Measurements from ENCODE around the gene BNIP3. TPM values are rescaled to one million over a fixed set of nuclear protein-coding genes. Genes with fewer than 3 reads are reported as not detected.

BNIP3 gene
- total and polyA plus RNA-seq, 2 of the 8 experiments (the other 6 are each of a cell fraction or from before 2014, with no cell fraction given) = 25.8 to 58.9 TPM

GRCh38 chr10:131934769-131935168 lies 47.0 kb downstream of the BNIP3 start:
- no peak overlapping the region for H3K4ac ChIP-seq (replicated peaks; ENCODE audit: insufficient read length, low read depth, low read length)
- FAIRE-seq = no peak

More at GRCh38 chr10:131934769-131935168, 47.0 kb downstream of the BNIP3 start:
- Histone ChIP-seq H3K14ac (ENCODE audit: insufficient read length) (no peak overlapping the region), H3K56ac (replicated peaks; ENCODE audit: insufficient read length, low read depth, low read length) (no peak overlapping the region), H3K79me1 (ENCODE audit: low read depth, low read length) (peaks cover 32% of the 10 kb centered on the region), H3K9me3 (ENCODE audit: insufficient read depth in 2 of 2, low read depth in 1 of 2, low read length in 1 of 2) (no peaks in the 10 kb centered on the region; a peak in 1 of 4 replicates), H2BK15ac (ENCODE audit: low read length) (no peak overlapping the region), H3K79me2 (ENCODE audit: control insufficient read depth in 1 of 2, insufficient read depth in 2 of 2, low read length in 2 of 2) (peaks cover 5 to 59% of the 10 kb centered on the region in 2 experiments), H4K5ac (ENCODE audit: insufficient read length, low read depth, low read length) (no peak overlapping the region), H4K20me1 (replicated peaks in 1 of 2; ENCODE audit: control insufficient read depth in 1 of 2, insufficient read depth in 2 of 2, low read length in 2 of 2) (peaks cover 12 to 16% of the 10 kb centered on the region in 2 experiments), H3K23me2 (ENCODE audit: low read depth, low read length) (no peaks in the 10 kb centered on the region), H2BK120ac (replicated peaks; ENCODE audit: low read depth, low read length) (no peak overlapping the region), H4K8ac (ENCODE audit: extremely low read depth, insufficient read depth, low read length) (no peak overlapping the region), H2AK5ac (ENCODE audit: low read depth, low read length) (no peak overlapping the region), H4K91ac (replicated peaks; ENCODE audit: insufficient read length, low read length) (no peak overlapping the region), H2BK20ac (ENCODE audit: low read length) (no peak overlapping the region), H3K36me3 (ENCODE audit: control insufficient read depth in 2 of 4, insufficient read depth in 4 of 4, low read length in 3 of 4) (peaks cover 0 to 11% (median 8%) of the 10 kb centered on the region in 4 experiments; a peak in 5 of 8 replicates), H3K4me3 (ENCODE audit: extremely low read depth in 1 of 4, insufficient read depth in 2 of 4, low read depth in 3 of 4, low read length in 4 of 4) (no peak overlapping the region), H3K18ac (ENCODE audit: extremely low read depth, low read length) (no peak overlapping the region), H2BK12ac (ENCODE audit: low read depth, low read length) (no peak overlapping the region), H3K27me3 (replicated peaks in 1 of 4; ENCODE audit: control insufficient read depth in 3 of 4, extremely low read depth in 1 of 4, insufficient read depth in 3 of 4, low read length in 3 of 4) (no peaks in the 10 kb centered on the region), H2BK5ac (ENCODE audit: low read depth, low read length) (no peak overlapping the region), H3K4me2 (ENCODE audit: insufficient read depth in 1 of 2, low read depth in 2 of 2, low read length in 2 of 2) (no peak overlapping the region), H2AFZ (ENCODE audit: low read length) (no peak overlapping the region), H3K4me1 (replicated peaks in 1 of 4; ENCODE audit: control insufficient read depth in 3 of 4, insufficient read depth in 4 of 4, low read length in 3 of 4) (peaks cover 0 to 11% (median 2%) of the 10 kb centered on the region in 4 experiments; a peak in 4 of 7 replicates), H3K27ac (ENCODE audit: low read depth, low read length) (no peak overlapping the region), H3K23ac (ENCODE audit: insufficient read length) (no peak overlapping the region), H3K9ac (replicated peaks in 1 of 4; ENCODE audit: extremely low read depth in 1 of 4, low read depth in 3 of 4, low read length in 3 of 4) (no peak overlapping the region)
- 97% methylated on average over 8 of the region's 8 CpGs; no CpG with 5 or more reads in 1 of the 2 experiments for WGBS, 2 experiments (ENCODE audit: extremely low coverage in 1 of 2, insufficient coverage in 1 of 2, insufficient read length in 1 of 2, insufficient replicate concordance in 2 of 2, low coverage in 1 of 2, low lambda C conversion rate in 2 of 2, missing lambda C conversion rate in 1 of 2)
- no peak for DNase-seq (ENCODE audit: low read depth in 1 of 2, low spot score in 2 of 2)
- CTCF ChIA-PET (ENCODE audit: partially characterized antibody) = interaction anchor here (1.5 kb wide), 1 partner anchor 9 kb away, joined by 6 read pairs; no protein-coding TSS in a partner anchor
- POLR2A ChIA-PET (ENCODE audit: partially characterized antibody) = no interaction called here
- TF ChIP-seq NANOG (IDR thresholded peaks at IDR 0.05; ENCODE audit: insufficient read depth, low read depth, low read length, poor library complexity, severe bottlenecking) = no peak
- no peak for TF ChIP-seq POLR2AphosphoS5 (IDR thresholded peaks at IDR 0.05; ENCODE audit: low read depth, low read length)
- no peak for TF ChIP-seq MAFK (IDR thresholded peaks at IDR 0.05; ENCODE audit: low read depth, low read length)
- no peak for TF ChIP-seq SP4 (IDR thresholded peaks at IDR 0.05; ENCODE audit: low read length)
- TF ChIP-seq ATF3 (IDR thresholded peaks at IDR 0.05; ENCODE audit: insufficient read depth, low read depth, low read length) = no peak
